DMS153 treated with DMSO at 0.1 percent for 48 hours (cell line): ENCODE results near the gene TCF12.
"Not testable (repeated sequence)": the region's sequence is repeated elsewhere in the genome, so short reads cannot be mapped to it uniquely, and the experiment has no call there.

Source experiments
- DNase-seq: peaks from one replicate; lab custom pipeline; 2025; ENCODE audit not compliant: unreplicated experiment; lab: John Stamatoyannopoulos, UW

TCF12 gene

GRCh38 chr15:56915888-56916287 lies 2.6 kb upstream of the TCF12 start:
- no peak for DNase-seq

GRCh38 chr15:56916825-56917477 lies 1.5 kb upstream of the TCF12 start:
- DNase-seq: no peak

- DNase-seq: no peak
Observed at GRCh38 chr15:56917652-56918045, 795 bp upstream of the TCF12 start.

- DNase-seq: peak; percentile 8
Observed at GRCh38 chr15:56919031-56919608, 676 bp downstream of the TCF12 start.

- DNase-seq: no peak
Observed at GRCh38 chr15:56919609-56920366, 1.3 kb downstream of the TCF12 start.

- DNase-seq: no peak
Observed at GRCh38 chr15:56920367-56920627, 1.9 kb downstream of the TCF12 start.

- DNase-seq: no peak
Observed at GRCh38 chr15:56923174-56923591, 4.7 kb downstream of the TCF12 start.

- DNase-seq: no peak
Observed at GRCh38 chr15:56927816-56928215, 9.4 kb downstream of the TCF12 start.

- no peak for DNase-seq
Observed at GRCh38 chr15:56929399-56929798, 11.0 kb downstream of the TCF12 start.

- no peak for DNase-seq
Observed at GRCh38 chr15:56929933-56930332, 11.5 kb downstream of the TCF12 start.

- DNase-seq: no peak
Observed at GRCh38 chr15:56930669-56931313, 12.3 kb downstream of the TCF12 start.

- DNase-seq: no peak
Observed at GRCh38 chr15:56931639-56932508, 13.4 kb downstream of the TCF12 start.

GRCh38 chr15:56932509-56932868 lies 14.0 kb downstream of the TCF12 start:
- DNase-seq: not testable (repeated sequence)

- DNase-seq: no peak
Observed at GRCh38 chr15:56933410-56933809, 15.0 kb downstream of the TCF12 start.

- DNase-seq: no peak
Observed at GRCh38 chr15:56933811-56934210, 15.4 kb downstream of the TCF12 start.

GRCh38 chr15:56934269-56934668 lies 15.8 kb downstream of the TCF12 start:
- DNase-seq: no peak

GRCh38 chr15:56936929-56937328 lies 18.5 kb downstream of the TCF12 start:
- no peak for DNase-seq

- no peak for DNase-seq
Observed at GRCh38 chr15:56939257-56939656, 20.8 kb downstream of the TCF12 start.

GRCh38 chr15:56940388-56940787 lies 21.9 kb downstream of the TCF12 start:
- DNase-seq: no peak

GRCh38 chr15:56942118-56942517 lies 23.7 kb downstream of the TCF12 start:
- no peak for DNase-seq

GRCh38 chr15:56943403-56943802 lies 25.0 kb downstream of the TCF12 start:
- DNase-seq: no peak
